GM10847 (cell line): ENCODE measurements around the gene TRPM3.

Source experiments
- POLR2A ChIP-seq: IDR thresholded peaks from 2 replicates; pipeline ENCODE4 v1.6.1; 2011; ENCODE audit not compliant: insufficient read length; ENCODE audit errors: extremely low read depth

The TRPM3 gene

GRCh38 chr9:70983723-70984295, 137.6 kb downstream of the TRPM3 start:
- TF ChIP-seq POLR2A = no peak

- TF ChIP-seq POLR2A = no peak
Observed at GRCh38 chr9:70981312-70981711, 140.1 kb downstream of the TRPM3 start.

- no peak for TF ChIP-seq POLR2A
Observed at GRCh38 chr9:70979966-70980365, 141.5 kb downstream of the TRPM3 start.

GRCh38 chr9:70978085-70978484, 143.3 kb downstream of the TRPM3 start:
- TF ChIP-seq POLR2A = no peak

GRCh38 chr9:70975821-70976220, 145.6 kb downstream of the TRPM3 start:
- no peak for TF ChIP-seq POLR2A

- TF ChIP-seq POLR2A = no peak
Observed at GRCh38 chr9:70971723-70972122, 149.7 kb downstream of the TRPM3 start.

GRCh38 chr9:70964861-70965260, 156.6 kb downstream of the TRPM3 start:
- TF ChIP-seq POLR2A = no peak

- TF ChIP-seq POLR2A = no peak
Observed at GRCh38 chr9:70963554-70963953, 157.9 kb downstream of the TRPM3 start.

- no peak for TF ChIP-seq POLR2A
Observed at GRCh38 chr9:70962761-70963440, 158.5 kb downstream of the TRPM3 start.

- TF ChIP-seq POLR2A = no peak
Observed at GRCh38 chr9:70959366-70959765, 162.1 kb downstream of the TRPM3 start.

- no peak for TF ChIP-seq POLR2A
Observed at GRCh38 chr9:70954596-70955143, 166.8 kb downstream of the TRPM3 start.

GRCh38 chr9:70954126-70954525, 167.3 kb downstream of the TRPM3 start:
- no peak for TF ChIP-seq POLR2A

- TF ChIP-seq POLR2A = no peak
Observed at GRCh38 chr9:70951749-70952727, 169.4 kb downstream of the TRPM3 start.

GRCh38 chr9:70950270-70950669, 171.2 kb downstream of the TRPM3 start:
- TF ChIP-seq POLR2A = no peak

- no peak for TF ChIP-seq POLR2A
Observed at GRCh38 chr9:70949239-70949638, 172.2 kb downstream of the TRPM3 start.
